HG03196 (cell line): Measurements from ENCODE around the gene TBC1D32.
"Not testable (repeated sequence)": the region's sequence is repeated elsewhere in the genome, so short reads cannot be mapped to it uniquely, and the experiment has no call there.

ENCODE experiments used
- ATAC-seq: cut with Tn5 transposase; IDR thresholded peaks from one replicate; pipeline ENCODE4 v1.9.1; 2021; ENCODE audit not compliant: unreplicated experiment

Gene TBC1D32, protein sequence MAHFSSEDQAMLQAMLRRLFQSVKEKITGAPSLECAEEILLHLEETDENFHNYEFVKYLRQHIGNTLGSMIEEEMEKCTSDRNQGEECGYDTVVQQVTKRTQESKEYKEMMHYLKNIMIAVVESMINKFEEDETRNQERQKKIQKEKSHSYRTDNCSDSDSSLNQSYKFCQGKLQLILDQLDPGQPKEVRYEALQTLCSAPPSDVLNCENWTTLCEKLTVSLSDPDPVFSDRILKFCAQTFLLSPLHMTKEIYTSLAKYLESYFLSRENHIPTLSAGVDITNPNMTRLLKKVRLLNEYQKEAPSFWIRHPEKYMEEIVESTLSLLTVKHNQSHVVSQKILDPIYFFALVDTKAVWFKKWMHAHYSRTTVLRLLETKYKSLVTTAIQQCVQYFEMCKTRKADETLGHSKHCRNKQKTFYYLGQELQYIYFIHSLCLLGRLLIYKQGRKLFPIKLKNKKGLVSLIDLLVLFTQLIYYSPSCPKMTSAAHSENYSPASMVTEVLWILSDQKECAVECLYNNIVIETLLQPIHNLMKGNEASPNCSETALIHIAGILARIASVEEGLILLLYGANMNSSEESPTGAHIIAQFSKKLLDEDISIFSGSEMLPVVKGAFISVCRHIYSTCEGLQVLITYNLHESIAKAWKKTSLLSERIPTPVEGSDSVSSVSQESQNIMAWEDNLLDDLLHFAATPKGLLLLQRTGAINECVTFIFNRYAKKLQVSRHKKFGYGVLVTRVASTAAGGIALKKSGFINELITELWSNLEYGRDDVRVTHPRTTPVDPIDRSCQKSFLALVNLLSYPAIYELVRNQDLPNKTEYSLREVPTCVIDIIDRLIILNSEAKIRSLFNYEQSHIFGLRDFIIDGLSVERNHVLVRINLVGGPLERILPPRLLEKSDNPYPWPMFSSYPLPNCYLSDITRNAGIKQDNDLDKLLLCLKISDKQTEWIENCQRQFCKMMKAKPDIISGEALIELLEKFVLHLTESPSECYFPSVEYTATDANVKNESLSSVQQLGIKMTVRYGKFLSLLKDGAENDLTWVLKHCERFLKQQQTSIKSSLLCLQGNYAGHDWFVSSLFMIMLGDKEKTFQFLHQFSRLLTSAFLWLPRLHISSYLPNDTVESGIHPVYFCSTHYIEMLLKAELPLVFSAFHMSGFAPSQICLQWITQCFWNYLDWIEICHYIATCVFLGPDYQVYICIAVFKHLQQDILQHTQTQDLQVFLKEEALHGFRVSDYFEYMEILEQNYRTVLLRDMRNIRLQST

DNA sequence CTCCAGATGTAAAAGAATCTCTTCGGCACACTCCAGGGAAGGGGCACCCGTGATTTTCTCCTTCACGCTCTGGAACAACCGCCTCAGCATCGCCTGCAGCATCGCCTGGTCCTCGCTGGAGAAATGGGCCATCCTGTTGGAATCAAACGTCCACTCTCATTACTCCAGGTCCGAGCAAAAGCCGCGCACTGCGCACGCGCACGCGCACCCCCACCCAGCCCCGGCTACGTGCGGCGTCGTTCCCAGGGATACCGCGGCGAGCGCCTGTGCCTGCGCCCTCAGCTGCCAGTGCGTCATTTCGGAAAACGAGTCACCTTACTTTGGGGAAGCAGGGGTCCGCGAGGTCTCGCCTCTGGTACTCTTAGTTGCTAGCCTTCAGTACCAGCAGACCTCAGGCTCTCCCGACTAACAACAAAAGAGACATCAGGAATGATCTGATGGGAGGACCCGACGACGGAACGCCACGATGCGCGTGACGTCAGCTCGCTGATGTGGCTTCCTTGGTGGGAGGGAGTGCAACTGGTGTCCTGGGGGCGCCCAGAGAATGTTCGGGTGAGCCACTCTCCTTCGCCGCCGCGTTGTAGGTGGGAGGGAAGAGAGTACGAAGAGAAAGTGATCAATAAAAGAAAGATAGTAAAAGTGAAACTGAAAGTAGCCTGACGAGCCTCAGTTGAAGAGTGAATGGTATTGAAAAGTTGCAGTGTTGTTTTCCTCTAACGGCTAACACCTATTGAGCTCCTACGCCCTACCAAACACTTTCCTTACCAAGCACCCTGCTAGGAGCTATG is at the start of gene TBC1D32:
Gene TBC1D32, minus strand, starts transcription at position 182 of the 788 bp plus-strand sequence. Its CDS starts 50 bp downstream, at position 132.
- ATAC-seq, result peak; percentile 97

DNA sequence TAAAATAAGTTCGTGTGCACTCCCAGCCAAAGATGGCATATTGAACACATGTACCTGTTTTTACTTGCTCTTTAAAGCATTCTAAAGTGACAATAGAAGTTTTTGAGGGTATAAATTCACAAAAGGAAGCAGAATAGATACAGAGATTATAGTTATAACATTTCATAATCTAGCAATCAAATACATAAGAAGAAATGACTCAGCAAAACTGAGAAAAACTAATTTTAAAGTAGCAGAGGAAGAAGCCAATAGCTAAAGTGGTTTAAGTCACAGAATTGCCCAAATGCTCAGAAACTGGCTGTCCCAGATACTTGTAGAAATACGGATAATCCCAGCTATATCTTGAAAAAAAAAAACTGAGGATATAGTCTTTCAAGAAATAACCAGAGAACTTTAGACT is 49.2 kb upstream of the TBC1D32 start:
- no peak for ATAC-seq

DNA sequence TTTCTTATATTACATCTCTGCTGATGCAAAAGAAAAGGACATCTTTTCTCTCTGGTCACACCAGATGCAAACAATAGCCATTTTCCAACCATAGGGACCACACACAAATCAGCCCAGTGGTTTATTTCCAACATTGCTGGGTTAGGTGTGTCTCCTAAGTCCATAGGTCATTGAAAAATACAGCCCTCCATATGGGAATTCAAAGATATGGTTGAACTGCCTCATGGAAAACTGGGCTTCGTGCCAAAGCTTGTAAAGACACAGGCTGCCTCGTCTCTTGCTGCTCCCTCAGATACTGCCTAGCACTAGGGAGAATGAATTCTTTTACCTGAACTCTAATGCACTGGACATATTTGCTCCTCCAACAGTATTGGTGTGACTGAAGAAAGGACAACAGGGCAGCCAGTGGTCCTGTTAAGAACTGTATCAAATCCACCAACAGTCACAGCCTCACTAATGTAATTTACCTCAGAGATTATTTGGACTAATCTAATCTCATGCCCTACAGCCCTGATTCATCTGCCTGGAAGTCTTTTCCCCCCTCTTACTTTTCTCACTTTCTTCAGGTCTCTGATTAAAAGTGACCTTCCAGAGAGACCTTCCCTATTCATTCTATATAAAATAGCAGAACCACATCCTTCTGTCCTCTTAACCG is 48.3 kb upstream of the TBC1D32 start:
- no peak for ATAC-seq

DNA sequence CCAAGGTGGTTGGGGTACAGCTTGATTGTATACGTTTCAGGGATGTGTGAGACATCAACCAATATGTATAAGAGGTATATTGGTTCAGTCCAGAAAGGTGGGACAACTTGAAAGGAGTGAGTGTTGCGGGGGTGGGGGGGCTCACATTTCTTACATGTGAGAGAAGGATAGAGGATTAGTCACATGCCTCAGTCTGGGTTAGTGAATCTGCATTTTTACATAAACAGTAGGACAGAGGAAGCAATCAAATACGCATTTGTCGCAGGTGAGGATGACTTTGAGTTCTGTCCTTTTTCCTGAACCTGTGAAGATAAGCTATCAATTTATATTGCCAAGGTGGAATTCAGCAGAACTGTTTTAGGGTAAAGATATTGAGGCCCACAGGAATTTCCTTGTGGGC is 42.1 kb upstream of the TBC1D32 start:
- ATAC-seq, result no peak

DNA sequence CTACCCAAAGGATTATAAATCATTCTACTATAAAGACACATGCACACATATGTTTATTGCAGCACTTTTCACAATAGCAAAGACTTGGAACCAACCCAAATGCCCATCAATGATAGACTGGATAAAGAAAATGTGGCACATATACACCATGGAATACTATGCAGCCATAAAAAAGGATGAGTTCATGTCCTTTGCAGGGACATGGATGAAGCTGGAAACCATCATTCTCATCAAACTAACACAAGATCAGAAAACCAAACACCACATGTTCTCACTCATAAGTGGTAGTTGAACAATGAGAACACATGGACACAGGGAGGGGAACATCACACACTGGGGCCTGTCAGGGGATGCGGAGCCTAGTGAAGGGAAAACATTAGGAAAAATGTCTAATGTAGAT is 39.9 kb upstream of the TBC1D32 start:
- not testable (repeated sequence) for ATAC-seq

DNA sequence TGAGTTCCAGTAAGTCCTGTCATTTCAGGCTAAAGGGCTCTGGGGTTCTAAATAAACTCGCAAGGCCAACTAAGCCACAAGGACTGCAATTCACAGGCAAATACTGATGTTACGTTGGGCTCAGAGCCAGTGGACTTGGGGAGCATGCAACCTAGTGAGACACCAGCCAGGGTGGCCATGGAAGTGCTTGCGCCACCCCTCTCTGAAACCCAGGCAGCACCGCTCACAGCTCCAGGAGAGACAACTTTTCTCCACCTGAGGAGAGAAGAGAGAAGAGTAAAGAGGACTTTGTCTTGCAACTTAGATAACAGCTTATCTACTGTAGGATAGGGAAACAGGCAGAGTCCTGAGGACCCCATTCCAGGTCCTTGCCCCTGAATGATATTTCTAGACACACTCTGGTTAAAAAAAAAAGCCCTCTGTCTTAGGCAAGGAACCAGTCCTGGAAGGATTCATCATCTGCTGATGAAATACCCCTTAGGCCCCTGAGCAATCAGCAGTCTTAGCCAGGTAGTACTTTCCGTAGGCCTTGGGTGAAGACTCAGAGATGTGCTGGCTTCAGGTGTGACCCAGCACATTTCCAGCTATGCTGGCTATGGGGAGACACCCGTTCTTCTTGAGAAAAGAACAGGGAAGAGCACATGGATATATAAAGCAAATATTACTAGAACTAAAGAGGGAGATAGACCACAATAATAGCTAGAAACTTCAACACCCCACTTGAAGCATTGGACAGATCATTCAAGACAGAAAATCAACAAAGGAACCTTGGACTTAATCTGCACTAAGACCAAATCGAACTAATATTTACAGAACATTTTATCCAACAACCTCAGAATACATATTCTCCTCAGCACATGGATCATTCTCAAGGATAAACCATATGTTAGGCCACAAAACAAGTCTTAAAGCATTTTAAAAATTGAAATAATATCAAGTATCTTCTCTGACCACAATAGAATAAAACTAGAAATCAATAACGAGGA is 31.5 kb upstream of the TBC1D32 start:
- no peak for ATAC-seq

DNA sequence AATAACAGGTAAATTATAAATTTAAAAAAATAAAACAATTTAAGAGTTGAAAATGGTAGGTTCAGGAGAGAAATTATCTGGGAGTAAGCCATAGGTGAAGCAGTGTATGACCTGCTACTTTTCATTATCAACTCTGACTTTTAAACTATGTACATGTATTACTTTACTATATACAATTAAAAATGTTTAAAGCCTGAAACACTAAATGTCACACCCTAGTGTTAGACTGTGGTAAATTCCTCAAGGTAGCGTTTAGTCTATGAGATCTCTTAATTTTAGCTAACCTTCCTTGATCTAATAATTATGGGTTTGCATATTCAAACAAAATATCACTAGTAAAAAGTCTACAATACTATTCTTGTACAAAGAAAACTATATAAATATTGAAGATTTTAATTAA is 22.3 kb upstream of the TBC1D32 start:
- no peak for ATAC-seq

DNA sequence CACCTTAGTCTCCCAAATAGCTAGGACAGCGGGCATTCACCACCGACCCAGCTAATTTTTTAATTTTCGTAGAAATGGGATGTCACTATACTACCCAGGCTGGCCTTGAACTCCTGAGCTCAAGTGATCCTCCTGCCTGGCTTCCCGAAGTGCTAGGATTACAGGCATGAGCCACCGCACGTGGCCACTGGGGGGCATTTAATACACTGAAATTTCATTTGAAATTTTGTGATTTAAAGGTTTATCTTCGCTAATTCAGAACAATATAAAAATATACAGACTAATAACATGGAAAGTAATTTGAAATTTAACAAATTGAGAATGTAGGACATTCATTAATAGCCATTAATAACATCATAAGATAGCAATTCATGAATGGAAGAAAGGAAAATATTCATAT is 20.5 kb upstream of the TBC1D32 start:
- ATAC-seq, result no peak

DNA sequence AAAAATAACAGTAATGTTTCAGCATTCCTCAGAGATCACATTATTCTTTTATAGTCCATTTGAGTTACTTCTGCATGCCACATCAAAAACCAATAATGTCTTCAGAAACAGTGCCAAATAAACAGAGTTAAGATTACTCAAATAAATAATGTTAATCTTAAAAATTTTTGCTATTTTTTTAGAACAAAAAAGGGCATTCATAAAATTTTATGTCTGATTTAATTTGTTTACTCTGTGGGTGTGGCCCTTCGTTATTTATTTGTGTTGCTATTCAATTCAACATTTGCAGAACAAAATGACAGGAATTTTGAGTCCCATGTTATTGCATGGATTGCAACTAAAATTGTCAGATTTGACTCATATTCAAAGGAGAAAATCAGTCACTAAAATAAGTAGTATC is 18.7 kb upstream of the TBC1D32 start:
- ATAC-seq, result no peak

DNA sequence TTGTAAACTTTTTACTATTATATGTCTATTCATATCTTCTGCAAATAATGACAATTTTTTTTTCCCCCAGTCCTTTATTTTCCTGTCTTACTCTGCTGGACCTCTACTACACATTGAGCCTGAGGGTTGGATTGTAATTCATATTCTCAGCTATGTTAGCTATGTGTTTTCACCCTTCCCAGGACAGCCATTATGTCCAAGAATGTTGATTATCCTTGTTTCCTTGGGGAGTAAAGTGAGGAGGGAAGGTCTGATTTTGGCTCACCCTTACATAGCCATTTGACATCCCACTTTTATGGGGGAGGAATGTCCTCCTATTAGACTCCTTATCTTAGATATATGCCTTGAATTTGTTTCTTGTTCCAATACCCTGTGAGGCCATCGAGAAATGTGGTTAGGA is 17.6 kb upstream of the TBC1D32 start:
- ATAC-seq, result no peak

DNA sequence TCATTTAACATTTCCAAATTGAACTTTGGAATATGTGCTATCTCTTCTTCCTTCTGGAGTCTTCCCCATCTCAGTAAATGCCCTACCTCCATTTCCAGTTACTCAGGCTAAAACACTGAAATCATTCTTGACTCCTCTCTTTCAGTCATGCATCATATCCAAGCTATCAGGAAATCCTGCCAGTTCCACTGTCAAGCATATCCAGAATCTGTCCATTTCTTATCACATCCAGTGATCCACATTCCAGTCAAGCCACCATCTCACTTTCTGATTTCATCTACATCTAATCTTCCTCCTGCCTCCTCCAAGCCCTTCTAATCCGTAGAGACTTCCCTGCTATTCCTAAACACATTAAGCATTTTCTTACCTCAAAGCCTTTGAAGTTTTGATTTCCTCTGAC is 15.3 kb upstream of the TBC1D32 start:
- ATAC-seq, result no peak

DNA sequence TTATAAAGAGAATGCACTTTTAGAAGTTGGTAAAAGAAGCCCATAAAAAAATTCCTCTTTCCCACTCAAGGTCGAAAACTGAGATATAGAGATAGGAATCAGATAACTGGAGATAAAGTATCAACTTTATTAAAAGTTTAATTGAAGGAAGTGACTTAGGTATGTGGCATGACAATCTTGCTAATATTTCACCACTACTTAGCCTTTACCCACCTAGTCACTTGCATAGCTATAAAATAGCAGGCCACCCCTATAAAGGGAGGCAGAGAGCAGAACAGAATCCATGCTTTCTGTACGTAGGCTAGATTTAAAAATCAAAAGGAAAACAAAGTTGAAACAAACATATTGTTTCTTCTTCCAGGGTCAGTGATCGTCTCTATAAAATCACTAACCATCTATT is 13.2 kb upstream of the TBC1D32 start:
- ATAC-seq, result no peak

DNA sequence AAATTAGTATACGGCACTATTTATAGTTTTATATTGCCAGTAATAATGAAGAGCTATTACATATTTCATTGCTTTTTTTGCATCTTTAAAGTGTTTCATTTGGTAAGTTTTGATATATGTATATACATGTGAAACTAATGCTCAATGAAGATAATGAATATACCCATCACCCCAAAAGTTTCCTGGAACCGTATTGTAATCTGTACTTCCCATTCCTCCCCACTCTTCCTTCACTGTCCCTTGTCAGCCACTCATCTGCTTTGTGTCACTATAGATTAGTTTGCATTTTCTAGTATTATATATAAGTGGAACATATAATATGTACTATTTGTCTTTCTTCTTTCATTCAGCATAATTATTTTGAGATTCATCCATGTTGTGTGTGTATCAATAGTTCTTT is 10.3 kb upstream of the TBC1D32 start:
- no peak for ATAC-seq

DNA sequence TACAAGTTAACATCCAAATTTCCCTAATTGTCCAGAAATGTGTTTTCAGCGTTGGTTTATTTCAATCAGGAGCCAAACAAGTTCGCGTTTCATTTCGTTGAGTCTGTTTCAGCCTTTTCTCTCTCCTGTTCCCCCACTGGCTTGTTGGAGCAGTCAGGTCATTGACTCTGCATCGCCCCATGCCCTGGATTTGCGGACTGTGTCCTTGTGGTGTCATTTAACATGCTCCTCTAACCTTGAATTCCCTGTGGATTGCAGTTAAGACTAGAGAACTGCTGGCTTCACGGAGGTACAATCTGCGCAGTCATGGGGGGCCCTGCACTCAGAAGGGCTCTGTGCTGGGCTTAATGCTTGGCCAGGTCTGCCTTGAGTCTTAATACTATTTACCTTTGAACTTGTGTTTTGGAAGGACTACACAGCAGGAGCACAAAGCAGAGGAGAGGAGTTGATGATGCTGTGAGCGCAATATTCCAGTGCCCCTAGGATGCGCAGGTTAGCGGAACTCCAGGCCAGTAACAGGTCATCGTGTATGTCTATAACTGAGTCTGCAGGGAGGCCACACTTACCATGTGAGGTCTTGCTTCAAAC is 5.5 kb upstream of the TBC1D32 start:
- ATAC-seq, result no peak

DNA sequence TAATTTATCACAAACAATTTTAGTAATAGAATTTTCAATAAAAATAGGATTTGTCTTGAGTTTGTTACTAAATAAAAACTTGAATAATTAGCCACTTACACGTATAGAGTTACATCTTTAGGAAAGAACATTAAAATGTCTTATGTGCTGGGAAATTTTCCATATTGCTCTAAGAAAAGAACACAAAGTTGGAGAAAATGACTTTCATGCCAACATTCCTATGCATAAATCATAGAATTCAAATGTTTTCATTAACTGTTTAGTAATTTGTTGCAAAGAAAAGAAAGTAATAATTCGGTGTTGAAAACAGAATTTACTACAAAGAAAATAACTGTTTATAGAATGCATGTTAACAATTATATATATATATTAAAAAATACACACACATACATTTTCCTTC is 4.7 kb upstream of the TBC1D32 start:
- no peak for ATAC-seq

DNA sequence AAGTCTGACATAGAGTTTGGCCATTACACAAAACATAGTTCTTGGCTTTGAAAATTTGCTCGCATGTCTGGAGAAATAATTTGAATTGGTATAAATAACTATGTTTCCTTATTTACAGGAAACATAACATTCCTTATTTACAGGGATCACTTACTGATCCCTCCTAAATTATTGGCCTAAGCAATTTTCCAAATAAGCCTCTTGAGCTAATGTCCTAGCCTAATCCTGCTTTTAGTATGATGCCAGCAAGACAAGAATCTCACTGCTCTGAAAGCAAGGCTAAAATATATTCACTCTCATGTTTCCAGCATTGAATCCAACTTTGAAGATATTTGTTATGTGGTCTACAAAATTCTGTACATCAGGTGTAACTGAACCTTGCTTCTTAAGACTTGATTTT is 4.1 kb upstream of the TBC1D32 start:
- ATAC-seq, result no peak

DNA sequence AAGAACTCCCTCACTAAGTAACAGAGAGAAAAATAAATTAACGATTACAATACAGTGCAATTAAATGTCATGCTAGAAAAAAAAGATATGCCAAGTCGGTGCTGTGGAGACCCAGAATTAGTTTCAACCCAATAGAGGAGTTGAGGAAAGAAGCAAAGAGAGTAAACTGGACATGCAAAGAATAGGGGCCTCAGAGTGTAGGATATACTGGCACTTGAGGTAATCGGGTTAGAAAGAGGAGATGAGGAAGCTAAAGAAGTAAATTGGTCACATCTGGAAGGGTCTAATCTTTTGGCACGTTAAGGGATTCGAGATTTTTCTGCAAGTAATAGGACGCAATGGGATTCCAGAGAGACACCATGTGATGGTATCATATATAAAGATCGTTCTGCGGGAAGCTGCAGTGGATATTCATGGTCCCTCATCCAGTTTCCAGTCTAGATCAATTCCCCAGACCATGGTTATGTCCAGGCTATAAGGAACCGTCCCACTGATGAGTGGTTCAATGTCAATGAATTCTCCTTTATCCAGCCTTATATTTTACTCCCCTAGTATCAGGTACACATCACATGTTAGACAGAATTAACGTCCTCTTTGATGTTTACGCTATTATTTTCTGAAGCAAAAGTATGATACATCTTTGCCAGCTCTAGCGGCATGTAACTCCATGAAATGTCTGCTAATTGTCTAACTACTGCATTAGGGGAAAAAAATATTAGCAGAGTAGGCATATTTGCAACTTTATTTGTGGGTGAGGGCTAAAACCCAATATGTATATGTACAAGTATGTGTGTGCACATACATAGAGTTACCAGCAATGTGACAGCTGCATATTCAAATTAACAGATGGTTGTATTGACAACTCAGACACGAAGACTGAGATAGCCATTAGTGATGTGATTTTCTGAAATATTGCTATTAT is 1.1 kb upstream of the TBC1D32 start:
- peak; percentile 1 for ATAC-seq
